Osteocyte (in vitro differentiated cells): ENCODE results near the gene TET2. TPM values are rescaled to one million over a fixed set of nuclear protein-coding genes. Genes with fewer than 3 reads are reported as not detected.

Experiments
- DNase-seq: peaks from one replicate; pipeline ENCODE4 v3.0.0; 2021; ENCODE audit warnings: mixed read lengths; ENCODE audit not compliant: unreplicated experiment; ENCODE audit errors: extremely low spot score
- H3K27ac Mint-ChIP-seq: one replicate; pipeline ENCODE4 v1.8.0; 2021; ENCODE audit warnings: mild to moderate bottlenecking, mixed read lengths; ENCODE audit not compliant: unreplicated experiment
- H3K27me3 Mint-ChIP-seq: one replicate; pipeline ENCODE4 v1.8.0; 2021; ENCODE audit warnings: mixed read lengths; ENCODE audit not compliant: unreplicated experiment
- H3K36me3 Mint-ChIP-seq: one replicate; pipeline ENCODE4 v1.8.0; 2021; ENCODE audit warnings: mixed read lengths; ENCODE audit not compliant: unreplicated experiment
- H3K4me1 Mint-ChIP-seq: one replicate; pipeline ENCODE4 v1.8.0; 2021; ENCODE audit warnings: mixed read lengths; ENCODE audit not compliant: unreplicated experiment
- H3K4me3 Mint-ChIP-seq: one replicate; pipeline ENCODE4 v1.8.0; 2021; ENCODE audit warnings: mild to moderate bottlenecking, moderate library complexity, mixed read lengths; ENCODE audit not compliant: unreplicated experiment
- H3K9me3 Mint-ChIP-seq: one replicate; pipeline ENCODE4 v1.8.0; 2021; ENCODE audit warnings: mixed read lengths; ENCODE audit not compliant: unreplicated experiment
- total RNA-seq: library from RNA; stranded (reverse); gene quantifications from 2 replicates; pipeline ENCODE4 v1.2.1, GENCODE V29; 2021
- TF ChIP-seq, protein P1 (sequence below): fragments of 200-600 bp; sonication (generic); IDR thresholded peaks from 2 replicates; pipeline ENCODE4 v1.5.0; 2021; ENCODE audit warnings: antibody characterized with exemption, mild to moderate bottlenecking, moderate library complexity

The TET2 gene
- total RNA-seq, 1 donor from 2014 or later: 23.7 TPM

DNA sequence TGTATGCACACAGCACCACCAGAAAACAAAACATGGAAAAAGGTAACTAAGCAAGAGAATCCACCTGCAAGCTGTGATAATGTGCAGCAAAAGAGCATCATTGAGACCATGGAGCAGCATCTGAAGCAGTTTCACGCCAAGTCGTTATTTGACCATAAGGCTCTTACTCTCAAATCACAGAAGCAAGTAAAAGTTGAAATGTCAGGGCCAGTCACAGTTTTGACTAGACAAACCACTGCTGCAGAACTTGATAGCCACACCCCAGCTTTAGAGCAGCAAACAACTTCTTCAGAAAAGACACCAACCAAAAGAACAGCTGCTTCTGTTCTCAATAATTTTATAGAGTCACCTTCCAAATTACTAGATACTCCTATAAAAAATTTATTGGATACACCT is 90.2 kb downstream of the TET2 start:
- no peak for DNase-seq
- peaks cover 37% of the 10 kb centered on the region for H3K36me3 Mint-ChIP-seq
- H3K4me3 Mint-ChIP-seq: no peak overlapping the region
- TF ChIP-seq, protein P1, sequence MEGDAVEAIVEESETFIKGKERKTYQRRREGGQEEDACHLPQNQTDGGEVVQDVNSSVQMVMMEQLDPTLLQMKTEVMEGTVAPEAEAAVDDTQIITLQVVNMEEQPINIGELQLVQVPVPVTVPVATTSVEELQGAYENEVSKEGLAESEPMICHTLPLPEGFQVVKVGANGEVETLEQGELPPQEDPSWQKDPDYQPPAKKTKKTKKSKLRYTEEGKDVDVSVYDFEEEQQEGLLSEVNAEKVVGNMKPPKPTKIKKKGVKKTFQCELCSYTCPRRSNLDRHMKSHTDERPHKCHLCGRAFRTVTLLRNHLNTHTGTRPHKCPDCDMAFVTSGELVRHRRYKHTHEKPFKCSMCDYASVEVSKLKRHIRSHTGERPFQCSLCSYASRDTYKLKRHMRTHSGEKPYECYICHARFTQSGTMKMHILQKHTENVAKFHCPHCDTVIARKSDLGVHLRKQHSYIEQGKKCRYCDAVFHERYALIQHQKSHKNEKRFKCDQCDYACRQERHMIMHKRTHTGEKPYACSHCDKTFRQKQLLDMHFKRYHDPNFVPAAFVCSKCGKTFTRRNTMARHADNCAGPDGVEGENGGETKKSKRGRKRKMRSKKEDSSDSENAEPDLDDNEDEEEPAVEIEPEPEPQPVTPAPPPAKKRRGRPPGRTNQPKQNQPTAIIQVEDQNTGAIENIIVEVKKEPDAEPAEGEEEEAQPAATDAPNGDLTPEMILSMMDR: no peak
- no peak overlapping the region for H3K27ac Mint-ChIP-seq
- H3K4me1 Mint-ChIP-seq: no peaks in the 10 kb centered on the region
- H3K27me3 Mint-ChIP-seq: no peaks in the 10 kb centered on the region
- H3K9me3 Mint-ChIP-seq: no peaks in the 10 kb centered on the region

DNA sequence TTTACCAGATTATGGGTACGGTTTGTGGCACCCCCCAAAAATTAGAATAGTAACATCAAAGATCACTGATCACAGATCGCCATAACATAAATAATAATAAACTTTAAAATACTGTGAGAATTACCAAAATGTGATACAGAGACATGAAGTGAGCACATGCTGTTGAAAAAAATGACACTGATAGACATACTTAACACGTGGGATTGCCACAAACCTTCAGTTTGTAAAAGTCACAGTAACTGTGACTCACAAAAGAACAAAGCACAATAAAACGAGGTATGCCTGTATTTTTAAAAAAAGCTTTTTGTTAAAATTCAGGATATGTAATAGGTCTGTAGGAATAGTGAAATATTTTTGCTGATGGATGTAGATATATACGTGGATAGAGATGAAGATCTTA is 93.4 kb downstream of the TET2 start:
- TF ChIP-seq, protein P1: no peak
- H3K9me3 Mint-ChIP-seq: no peaks in the 10 kb centered on the region
- no peak overlapping the region for H3K27ac Mint-ChIP-seq
- no peak overlapping the region for H3K4me3 Mint-ChIP-seq
- H3K27me3 Mint-ChIP-seq: no peaks in the 10 kb centered on the region
- peaks cover 38% of the 10 kb centered on the region for H3K36me3 Mint-ChIP-seq
- H3K4me1 Mint-ChIP-seq: no peaks in the 10 kb centered on the region
- DNase-seq: no peak

DNA sequence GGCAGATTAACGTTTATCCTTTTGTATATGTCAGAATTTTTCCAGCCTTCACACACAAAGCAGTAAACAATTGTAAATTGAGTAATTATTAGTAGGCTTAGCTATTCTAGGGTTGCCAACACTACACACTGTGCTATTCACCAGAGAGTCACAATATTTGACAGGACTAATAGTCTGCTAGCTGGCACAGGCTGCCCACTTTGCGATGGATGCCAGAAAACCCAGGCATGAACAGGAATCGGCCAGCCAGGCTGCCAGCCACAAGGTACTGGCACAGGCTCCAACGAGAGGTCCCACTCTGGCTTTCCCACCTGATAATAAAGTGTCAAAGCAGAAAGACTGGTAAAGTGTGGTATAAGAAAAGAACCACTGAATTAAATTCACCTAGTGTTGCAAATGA is 94.8 kb downstream of the TET2 start:
- H3K4me1 Mint-ChIP-seq: no peaks in the 10 kb centered on the region
- TF ChIP-seq, protein P1: no peak
- DNase-seq: no peak
- H3K9me3 Mint-ChIP-seq: no peaks in the 10 kb centered on the region
- H3K36me3 Mint-ChIP-seq: peaks cover 31% of the 10 kb centered on the region
- no peaks in the 10 kb centered on the region for H3K27me3 Mint-ChIP-seq
- no peak overlapping the region for H3K4me3 Mint-ChIP-seq
- no peak overlapping the region for H3K27ac Mint-ChIP-seq

DNA sequence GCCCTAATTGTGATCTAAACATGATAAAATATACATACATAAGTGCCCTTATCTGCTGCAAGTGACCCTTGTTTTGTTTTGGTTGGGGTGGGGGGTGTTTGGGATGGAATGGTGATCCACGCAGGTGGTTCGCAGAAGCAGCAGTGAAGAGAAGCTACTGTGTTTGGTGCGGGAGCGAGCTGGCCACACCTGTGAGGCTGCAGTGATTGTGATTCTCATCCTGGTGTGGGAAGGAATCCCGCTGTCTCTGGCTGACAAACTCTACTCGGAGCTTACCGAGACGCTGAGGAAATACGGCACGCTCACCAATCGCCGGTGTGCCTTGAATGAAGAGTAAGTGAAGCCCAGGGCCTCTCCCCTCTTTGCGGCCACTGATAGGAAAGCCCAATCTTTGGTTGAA is 96.8 kb downstream of the TET2 start:
- H3K9me3 Mint-ChIP-seq: no peaks in the 10 kb centered on the region
- no peak overlapping the region for H3K4me3 Mint-ChIP-seq
- H3K4me1 Mint-ChIP-seq: peaks cover 7% of the 10 kb centered on the region
- TF ChIP-seq, protein P1: no peak
- no peak for DNase-seq
- H3K27ac Mint-ChIP-seq: no peak overlapping the region
- H3K36me3 Mint-ChIP-seq: peaks cover 25% of the 10 kb centered on the region
- H3K27me3 Mint-ChIP-seq: no peaks in the 10 kb centered on the region

DNA sequence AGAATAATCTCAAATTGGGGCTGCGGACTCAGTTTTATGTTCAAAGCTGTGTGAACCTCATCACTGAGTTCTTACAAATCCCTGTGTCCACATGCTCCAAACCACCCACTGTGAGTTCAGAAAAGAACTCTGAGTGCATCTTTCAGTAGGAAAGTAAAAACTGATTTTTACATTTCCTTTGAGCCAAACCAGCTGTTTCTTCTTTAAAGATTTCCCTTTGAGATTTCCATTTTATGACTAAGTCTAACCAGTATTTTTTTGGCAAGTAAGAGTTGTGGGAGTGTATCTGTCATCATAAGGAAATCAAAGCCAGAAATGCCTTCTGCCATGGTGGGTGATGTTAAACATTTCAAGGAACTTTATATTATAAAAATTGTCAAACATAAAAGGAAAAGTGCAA is 100.0 kb downstream of the TET2 start:
- Mint-ChIP-seq H3K9me3 (no peaks in the 10 kb centered on the region), H3K4me3 (no peak overlapping the region), H3K4me1 (peaks cover 7% of the 10 kb centered on the region), H3K27ac (peak overlapping the region; percentile 28), H3K36me3 (peaks cover 24% of the 10 kb centered on the region), H3K27me3 (no peaks in the 10 kb centered on the region)
- DNase-seq: no peak
- TF ChIP-seq, protein P1: no peak
